NCI-H748 treated with DMSO at 0.1 percent for 48 hours (cell line): ENCODE results near the gene RAB13.

Experiments
- DNase-seq: peaks from one replicate; lab custom pipeline; 2025; lab: John Stamatoyannopoulos, UW

The RAB13 gene

DNA sequence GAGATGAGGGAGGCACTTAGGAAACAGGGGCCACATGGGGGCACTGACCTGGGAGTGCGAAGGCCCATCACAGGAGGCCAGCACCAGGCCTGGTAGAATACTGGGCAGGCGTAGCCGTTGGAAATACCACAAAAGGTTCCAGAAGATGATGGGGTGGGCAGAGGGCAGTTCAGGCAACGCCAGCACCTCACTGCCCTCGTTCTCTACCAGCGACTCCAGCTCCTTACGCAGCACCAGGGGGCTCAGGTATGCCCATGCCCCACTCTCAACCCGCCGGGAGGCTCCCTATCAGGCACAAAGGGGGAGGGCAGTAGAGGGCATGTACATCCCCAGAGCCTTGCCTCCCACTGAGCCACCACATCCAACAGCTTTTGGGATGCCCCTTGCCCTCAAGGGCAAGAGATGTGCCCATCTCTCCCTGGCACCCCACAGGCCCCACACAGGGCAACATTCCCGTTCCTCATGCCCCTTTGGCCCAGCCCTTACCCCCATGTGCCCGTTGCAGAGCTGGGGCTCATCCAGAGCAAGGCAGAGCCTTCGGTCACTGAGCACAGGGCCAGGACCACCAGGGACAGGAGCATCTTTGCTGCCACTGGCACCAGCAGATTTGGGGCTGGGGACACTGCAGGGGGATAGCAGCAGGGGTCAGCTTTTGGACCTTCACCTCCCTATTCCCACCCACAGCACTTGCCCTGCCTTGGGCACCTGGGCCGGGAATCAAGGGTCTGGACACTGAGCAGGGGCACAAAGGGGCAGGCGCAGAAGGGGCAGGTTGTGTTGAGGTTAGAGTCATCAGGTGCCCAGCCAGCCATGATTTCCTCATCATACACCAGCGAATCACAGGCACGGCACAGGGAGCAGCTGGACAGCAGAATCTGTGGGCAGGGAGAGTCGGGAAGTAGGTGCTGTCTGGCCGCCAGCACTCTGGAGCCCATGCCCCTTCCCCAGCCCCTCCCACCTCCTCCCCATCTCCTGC is 53.7 kb downstream of the RAB13 start:
- no peak for DNase-seq
